ENCODE data around the gene PTAFR. TPM values are rescaled to one million over a fixed set of nuclear protein-coding genes. Genes with fewer than 3 reads are reported as not detected.

Gene PTAFR
- total and polyA plus RNA-seq, 2 of the 4 experiments (the other 2 are of a cell fraction): 0.17 to 0.18 TPM

GRCh38 chr1:28157894-28158293 is 18.6 kb downstream of the PTAFR start:
- 0 out of 2 replicates have a peak overlapping the region, but pooled peaks have one; percentile 11 for H2AK5ac ChIP-seq (ENCODE audit: low read depth, low read length)
- no peak overlapping the region; the same call in 1 of the 2 replicates for H4K91ac ChIP-seq (ENCODE audit: insufficient read depth, low read depth, low read length)
- H2BK15ac ChIP-seq (ENCODE audit: low read depth, low read length): 0 out of 3 replicates have a peak overlapping the region, but pooled peaks have one; percentile 21
- H3K4me3 ChIP-seq (ENCODE audit: insufficient read depth, low read depth, low read length): no peak overlapping the region
- H3K36me3 ChIP-seq (ENCODE audit: control insufficient read depth, insufficient read depth, low read length): no peaks in the 10 kb centered on the region
- H2AFZ ChIP-seq (replicated peaks; ENCODE audit: low read length, poor library complexity): no peak overlapping the region
- H3K14ac ChIP-seq (replicated peaks; ENCODE audit: low read depth, low read length): no peak overlapping the region
- H3K4ac ChIP-seq (ENCODE audit: low read depth, low read length): peak overlapping the region; percentile 27; the same call in 1 of the 2 replicates
- TF ChIP-seq RAD21 (IDR thresholded peaks at IDR 0.05; ENCODE audit: low read length): no peak
- TF ChIP-seq SMC3 (IDR thresholded peaks at IDR 0.05; ENCODE audit: low read depth, low read length): no peak
- TF ChIP-seq BHLHE40 (IDR thresholded peaks at IDR 0.05; ENCODE audit: low read depth, low read length): no peak
- no peak for TF ChIP-seq NFE2L2 (IDR thresholded peaks at IDR 0.05; ENCODE audit: low read depth, low read length)
- TF ChIP-seq MAZ (IDR thresholded peaks at IDR 0.05; ENCODE audit: borderline replicate concordance, low read depth, low read length): no peak
- TF ChIP-seq RFX5 (IDR thresholded peaks at IDR 0.05; ENCODE audit: low read depth, low read length): no peak
- TF ChIP-seq POLR2A (IDR thresholded peaks at IDR 0.05; ENCODE audit: low read depth, low read length): no peak
- no peak for TF ChIP-seq CTCF (conservative IDR thresholded peaks at IDR 0.05; ENCODE audit: low read depth, low read length)
- no peak for TF ChIP-seq RCOR1 (IDR thresholded peaks at IDR 0.05; ENCODE audit: insufficient replicate concordance, low read length)
- TF ChIP-seq MAFK (IDR thresholded peaks at IDR 0.05; ENCODE audit: low read depth, low read length): no peak
- TF ChIP-seq ELK1 (IDR thresholded peaks at IDR 0.05; ENCODE audit: borderline replicate concordance, low read depth, low read length): no peak
- no peak for TF ChIP-seq CEBPB (IDR thresholded peaks at IDR 0.05; ENCODE audit: low read depth, low read length)
- no peak for TF ChIP-seq CHD1 (IDR thresholded peaks at IDR 0.05; ENCODE audit: low read depth, low read length)
- ChIA-PET CTCF (no interaction called here), POLR2A (ENCODE audit: unreplicated experiment) (no interaction called here)
- 0 out of 2 replicates have a peak overlapping the region, but pooled peaks have one; percentile 4 for H2BK120ac ChIP-seq (ENCODE audit: low read depth, low read length)
- H3K79me1 ChIP-seq (ENCODE audit: low read depth in 1 of 2, low read length in 2 of 2): no peaks in the 10 kb centered on the region; a peak in 1 of 4 replicates
- no peak for ATAC-seq (ENCODE audit: low read depth)
- H4K20me1 ChIP-seq (ENCODE audit: insufficient read depth, low read length): no peaks in the 10 kb centered on the region
- dilution Hi-C loops (cut with HindIII; ENCODE audit: low sequenced_read_pairs, unreplicated experiment): no loop called here
- no peak overlapping the region for H3K9ac ChIP-seq (ENCODE audit: low read depth, low read length)
- H3K9me3 ChIP-seq (ENCODE audit: control insufficient read depth, insufficient read depth, low read length): no peaks in the 10 kb centered on the region
- peak overlapping the region; percentile 20; the same call in 1 of the 2 replicates for H2BK20ac ChIP-seq (ENCODE audit: low read depth, low read length)
- no peaks in the 10 kb centered on the region for H3K27me3 ChIP-seq (ENCODE audit: control insufficient read depth, insufficient read depth, low read length)
- H3K4me1 ChIP-seq (ENCODE audit: control insufficient read depth, insufficient read depth, low read length): peaks cover 24% of the 10 kb centered on the region
- intact Hi-C loops (cut with micrococcal nuclease): no loop called here
- no peak overlapping the region for H3K27ac ChIP-seq (ENCODE audit: insufficient read depth, low read length)
- H3K56ac ChIP-seq (ENCODE audit: extremely low read depth, insufficient read depth, low read length): no peak overlapping the region
- in situ Hi-C loops (cut with MboI; ENCODE audit: low sequenced_read_pairs): no loop called here
- H3K18ac ChIP-seq (ENCODE audit: low read depth, low read length): peak overlapping the region; percentile 14; the same call in 1 of the 2 replicates
- H3K9me1 ChIP-seq (ENCODE audit: insufficient read depth, low read length): peaks cover 25% of the 10 kb centered on the region
- 100% methylated on average over 1 of the region's 8 CpGs; no CpG with 5 or more reads in 1 of the 2 experiments for WGBS, 2 experiments (ENCODE audit: extremely low coverage in 2 of 2, insufficient read length in 1 of 2)
- H4K5ac ChIP-seq (ENCODE audit: low read depth, low read length): no peak overlapping the region
- no TSS peak for BruUV-seq (replicated peaks)
- H4K8ac ChIP-seq (ENCODE audit: low read depth in 2 of 2, low read length in 2 of 2): no peak overlapping the region
- H3K4me2 ChIP-seq (ENCODE audit: low read depth, low read length): no peak overlapping the region
- DNase-seq: no peak
- no peak overlapping the region for H2BK5ac ChIP-seq (ENCODE audit: low read depth, low read length, poor library complexity, severe bottlenecking)
- no peak overlapping the region for H2AK9ac ChIP-seq (replicated peaks; ENCODE audit: low read depth, low read length, poor library complexity)
- H3K23ac ChIP-seq (ENCODE audit: low read depth, low read length): no peak overlapping the region
